T-helper 2 cell treated with Interferon-gamma antibody and Interleukin-4, amounts not matched to agents 5 μg/mL and 100 μg/mL, for 36 hours (primary cell): ENCODE measurements around the gene ZNF44.

Experiments used
- DNase-seq: peaks from one replicate; pipeline ENCODE4 v3.0.0; 2021; ENCODE audit warnings: low spot score
- H3K27ac Mint-ChIP-seq: one replicate; pipeline ENCODE4 v1.8.0; 2021; ENCODE audit warnings: mild to moderate bottlenecking, mixed read lengths
- H3K27me3 Mint-ChIP-seq: one replicate; pipeline ENCODE4 v1.8.0; 2021; ENCODE audit warnings: low read depth, mixed read lengths
- H3K36me3 Mint-ChIP-seq: one replicate; pipeline ENCODE4 v1.8.0; 2021; ENCODE audit warnings: low read depth, mixed read lengths
- H3K4me1 Mint-ChIP-seq: one replicate; pipeline ENCODE4 v1.8.0; 2021; ENCODE audit warnings: low read depth, mixed read lengths
- H3K4me3 Mint-ChIP-seq: one replicate; pipeline ENCODE4 v1.8.0; 2022; ENCODE audit warnings: mild to moderate bottlenecking, moderate library complexity, mixed read lengths
- H3K9me3 Mint-ChIP-seq: one replicate; pipeline ENCODE4 v1.8.0; 2021; ENCODE audit warnings: mixed read lengths

ZNF44 gene

DNA sequence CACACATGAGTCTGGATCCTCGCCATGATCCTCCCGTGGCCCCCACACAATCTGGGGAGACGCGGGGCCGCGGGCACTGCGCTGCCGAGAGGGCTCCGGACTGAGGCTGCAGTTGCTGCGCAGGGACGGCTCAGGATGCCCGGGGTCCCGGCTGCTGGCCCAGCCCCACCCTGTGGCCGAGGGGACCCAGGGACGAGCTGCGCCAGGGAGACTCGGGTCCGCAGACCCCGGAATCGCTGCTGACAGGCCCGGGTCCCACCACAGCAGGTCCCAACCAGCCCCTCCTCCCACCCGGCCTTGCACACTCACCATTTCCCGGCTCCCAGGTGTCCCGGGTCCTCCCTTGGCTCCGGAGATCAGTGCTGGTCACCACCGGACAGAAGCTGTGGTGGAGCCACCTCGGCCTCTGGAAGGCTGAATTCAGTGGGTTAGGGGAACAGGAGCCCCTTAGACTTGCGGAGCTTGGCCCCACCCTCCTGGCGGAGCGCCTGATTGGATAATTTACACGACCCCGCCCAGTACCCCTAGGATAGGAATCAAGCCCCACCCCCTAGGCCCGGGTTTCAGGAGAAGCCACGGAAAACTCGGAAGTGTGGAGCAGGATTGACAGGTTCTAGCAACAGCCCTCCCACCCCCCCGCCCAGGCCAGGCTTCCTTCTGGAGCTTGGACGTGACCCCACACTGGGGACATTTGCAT lies 57.4 kb downstream of the ZNF44 start:
- Mint-ChIP-seq H3K9me3 (peaks cover 44% of the 10 kb centered on the region), H3K4me1 (no peaks in the 10 kb centered on the region), H3K4me3 (no peak overlapping the region), H3K27me3 (no peaks in the 10 kb centered on the region), H3K27ac (no peak overlapping the region), H3K36me3 (peaks cover 1% of the 10 kb centered on the region)
- no peak for DNase-seq

GRCh38 chr19:12232961-12233360 lies 61.7 kb downstream of the ZNF44 start:
- DNase-seq: no peak
- no peak overlapping the region for H3K4me3 Mint-ChIP-seq
- H3K36me3 Mint-ChIP-seq: peaks cover 5% of the 10 kb centered on the region
- peaks cover 67% of the 10 kb centered on the region for H3K9me3 Mint-ChIP-seq
- no peaks in the 10 kb centered on the region for H3K4me1 Mint-ChIP-seq
- H3K27me3 Mint-ChIP-seq: no peaks in the 10 kb centered on the region
- H3K27ac Mint-ChIP-seq: no peak overlapping the region

DNA sequence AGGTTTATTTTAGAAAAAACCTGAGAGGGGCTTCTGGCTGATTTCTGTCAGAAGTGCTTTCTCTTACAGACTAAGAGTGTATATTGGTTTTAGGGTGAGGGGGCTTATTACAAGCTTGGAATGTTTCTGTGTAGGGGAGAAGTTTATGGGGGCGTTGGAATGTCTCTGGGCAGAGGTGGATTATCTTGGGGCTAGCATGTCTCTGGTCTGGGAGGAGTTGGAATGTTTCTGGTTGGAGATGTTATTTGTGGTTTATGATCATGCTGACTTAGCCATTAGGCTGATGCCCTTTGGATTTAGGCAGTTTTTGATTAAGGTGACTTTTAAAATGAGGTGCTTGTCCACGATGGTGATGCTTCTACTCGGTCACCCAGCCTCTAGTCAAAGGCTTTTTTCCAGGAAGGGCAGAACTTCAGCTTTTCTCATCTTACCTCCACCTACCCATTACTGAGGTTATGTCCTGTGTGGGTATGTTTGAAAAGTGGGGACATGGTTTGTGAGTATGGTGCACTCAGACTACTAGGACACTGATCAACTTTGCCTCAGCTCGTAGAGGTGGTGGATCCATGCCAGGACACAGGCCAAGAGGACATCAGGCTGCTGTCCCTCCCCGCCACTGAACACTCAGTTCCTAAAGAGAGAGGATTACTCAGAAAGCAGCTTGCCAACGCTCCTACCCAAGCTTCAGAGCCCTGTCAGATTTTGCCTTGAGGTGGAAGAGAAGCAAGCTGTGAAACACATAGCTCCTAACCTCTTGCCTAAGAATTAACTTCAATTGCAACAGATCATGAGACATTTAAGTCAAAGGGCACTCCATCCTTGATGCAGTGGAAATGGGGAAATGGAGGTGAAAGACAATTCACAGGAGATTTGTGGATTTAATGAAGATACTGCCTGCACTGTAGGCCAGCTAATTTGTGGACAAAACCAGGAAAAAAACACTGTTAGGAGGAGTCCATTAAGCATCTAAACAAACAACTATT lies 63.6 kb downstream of the ZNF44 start:
- Mint-ChIP-seq H3K4me3 (no peak overlapping the region), H3K9me3 (peaks cover 67% of the 10 kb centered on the region), H3K27me3 (no peaks in the 10 kb centered on the region), H3K27ac (no peak overlapping the region), H3K36me3 (peaks cover 5% of the 10 kb centered on the region), H3K4me1 (no peaks in the 10 kb centered on the region)
- DNase-seq: no peak

DNA sequence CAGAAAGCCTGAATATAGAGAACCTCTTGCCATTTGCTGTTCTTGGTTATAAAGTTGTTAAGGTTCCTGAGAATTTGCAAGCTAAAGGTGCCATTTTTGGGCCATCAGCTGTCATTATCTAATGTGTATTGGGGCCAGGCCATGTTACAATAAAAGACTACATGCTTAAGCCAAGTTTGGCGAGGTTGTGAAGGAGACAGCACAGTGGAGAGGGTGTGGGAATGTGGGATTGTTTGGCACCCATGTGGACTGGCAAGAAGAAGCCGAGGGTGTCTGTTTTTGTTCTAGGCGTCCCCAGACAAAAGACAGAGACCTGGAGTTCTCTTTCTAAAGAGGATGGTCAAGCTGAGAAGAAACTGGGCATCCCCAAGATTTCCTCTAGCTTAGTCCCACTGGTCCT lies 64.7 kb downstream of the ZNF44 start:
- H3K4me3 Mint-ChIP-seq: no peak overlapping the region
- H3K27me3 Mint-ChIP-seq: no peaks in the 10 kb centered on the region
- H3K4me1 Mint-ChIP-seq: no peaks in the 10 kb centered on the region
- H3K9me3 Mint-ChIP-seq: peaks cover 71% of the 10 kb centered on the region
- no peak overlapping the region for H3K27ac Mint-ChIP-seq
- no peak for DNase-seq
- peaks cover 5% of the 10 kb centered on the region for H3K36me3 Mint-ChIP-seq

DNA sequence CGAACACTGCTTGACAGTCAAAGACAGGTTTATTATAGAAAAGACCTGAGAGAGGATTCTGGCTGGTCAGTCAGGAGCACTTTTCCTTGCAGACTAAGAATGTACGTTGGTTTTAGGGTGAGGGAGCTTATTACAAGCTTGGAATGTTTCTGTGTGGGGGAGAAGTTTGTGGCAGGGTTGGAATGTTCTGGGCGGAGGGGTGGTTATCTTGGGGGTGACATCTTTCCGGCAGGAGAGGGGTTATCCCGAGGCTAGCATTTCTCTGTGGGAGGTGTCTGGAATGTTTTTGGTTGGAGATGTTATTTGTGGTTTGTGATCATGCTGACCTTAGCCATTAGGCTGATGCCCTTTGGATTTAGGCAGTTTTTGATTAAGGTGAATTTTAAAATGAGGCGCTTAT lies 70.0 kb downstream of the ZNF44 start:
- Mint-ChIP-seq H3K4me3 (no peak overlapping the region), H3K36me3 (peaks cover 9% of the 10 kb centered on the region), H3K27me3 (no peaks in the 10 kb centered on the region), H3K27ac (no peak overlapping the region), H3K9me3 (peaks cover 60% of the 10 kb centered on the region), H3K4me1 (no peaks in the 10 kb centered on the region)
- DNase-seq: no peak

DNA sequence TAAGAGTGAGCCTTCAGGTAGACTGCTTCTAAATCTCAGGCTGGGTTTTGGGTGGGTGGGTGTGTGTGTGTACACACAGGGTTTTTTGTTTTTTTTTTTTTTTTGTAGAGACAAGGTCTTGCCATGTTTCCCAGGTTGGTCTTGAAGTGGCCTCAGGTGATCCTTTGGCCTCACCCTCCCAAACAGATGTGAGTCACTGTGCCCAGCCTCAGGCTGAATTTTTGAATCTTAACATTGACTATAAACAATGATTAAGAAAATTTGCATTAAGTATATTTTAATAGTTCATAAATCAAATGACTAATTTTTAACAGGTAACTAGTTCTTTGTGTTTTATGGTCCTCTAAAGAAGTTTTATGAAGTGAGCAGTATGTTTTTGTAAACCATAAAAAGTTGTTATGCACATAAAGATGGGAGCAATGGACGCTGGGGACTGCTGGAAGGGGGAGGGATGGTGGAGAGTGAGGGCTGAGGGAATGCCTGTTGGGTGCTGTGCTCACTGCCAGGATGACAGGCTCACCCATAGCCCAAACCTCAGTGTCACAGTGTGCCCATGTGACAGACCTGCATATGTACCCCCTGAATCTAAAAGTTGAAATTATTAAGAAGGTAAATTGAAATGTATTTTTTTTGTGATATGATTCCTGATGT lies 71.6 kb downstream of the ZNF44 start:
- H3K9me3 Mint-ChIP-seq: peaks cover 64% of the 10 kb centered on the region
- no peaks in the 10 kb centered on the region for H3K4me1 Mint-ChIP-seq
- no peak for DNase-seq
- H3K4me3 Mint-ChIP-seq: no peak overlapping the region
- H3K27me3 Mint-ChIP-seq: no peaks in the 10 kb centered on the region
- H3K36me3 Mint-ChIP-seq: peaks cover 4% of the 10 kb centered on the region
- no peak overlapping the region for H3K27ac Mint-ChIP-seq
